Neural cell (in vitro differentiated cells): Measurements from ENCODE around the gene DNAJC8. TPM values are rescaled to one million over a fixed set of nuclear protein-coding genes. Genes with fewer than 3 reads are reported as not detected.
A peak's percentile ranks its signal among the peaks of the same experiment; 100 is the strongest.

Source experiments
- H2AFZ ChIP-seq: fragments of 200-600, 300-800 bp; sonication (generic), shearing (Covaris generic); 2 replicates; pipeline ENCODE4 v1.6.0; 2014; ENCODE audit warnings: low read depth, mild to moderate bottlenecking, antibody characterized with exemption, low read length, moderate library complexity
- H3F3A ChIP-seq: fragments of 200-600 bp; shearing (Covaris generic); 2 replicates; pipeline ENCODE4 v1.6.1; 2016; ENCODE audit warnings: mild to moderate bottlenecking, moderate library complexity, mixed read lengths, antibody characterized with exemption, low read length; ENCODE audit not compliant: insufficient read depth, poor library complexity, severe bottlenecking
- H3K27ac ChIP-seq: fragments of 200-600, 300-800 bp; sonication (generic), shearing (Covaris generic); 2 replicates; pipeline ENCODE4 v1.5.1; 2014; ENCODE audit warnings: mild to moderate bottlenecking, low read length, moderate library complexity
- H3K27me3 ChIP-seq: fragments of 300-800, 200-600 bp; sonication (generic), shearing (Covaris generic); 2 replicates; pipeline ENCODE4 v1.6.0; 2014; ENCODE audit warnings: mild to moderate bottlenecking, low read depth, low read length, moderate library complexity; ENCODE audit not compliant: insufficient read depth
- H3K36me3 ChIP-seq: fragments of 300-800, 200-600 bp; sonication (generic), shearing (Covaris generic); 2 replicates; pipeline ENCODE4 v1.5.1; 2014; ENCODE audit warnings: mild to moderate bottlenecking, antibody characterized with exemption, low read length, moderate library complexity; ENCODE audit not compliant: insufficient read depth
- H3K4me2 ChIP-seq: fragments of 300-800, 200-600 bp; sonication (generic), shearing (Covaris generic); 2 replicates; pipeline ENCODE4 v1.6.0; 2014; ENCODE audit warnings: mild to moderate bottlenecking, low read length
- H3K4me3 ChIP-seq: fragments of 300-800, 200-600 bp; sonication (generic), shearing (Covaris generic); 2 replicates; pipeline ENCODE4 v1.5.1; 2014; ENCODE audit warnings: mild to moderate bottlenecking, low read length, moderate library complexity
- H3K79me2 ChIP-seq: fragments of 200-600 bp; shearing (Covaris generic); replicated peaks from 2 replicates; pipeline ENCODE4 v1.6.0; 2014; ENCODE audit warnings: mild to moderate bottlenecking, low read length, moderate library complexity; ENCODE audit not compliant: insufficient read depth
- H3K9ac ChIP-seq: fragments of 300-800, 200-600 bp; sonication (generic), shearing (Covaris generic); 2 replicates; pipeline ENCODE4 v1.6.1; 2016; ENCODE audit warnings: mild to moderate bottlenecking, low read length, mixed read lengths
- H3K9me2 ChIP-seq: fragments of 200-600 bp; shearing (Covaris generic); 2 replicates; pipeline ENCODE4 v1.6.1; 2016; ENCODE audit warnings: mild to moderate bottlenecking, low read length, mixed read lengths; ENCODE audit not compliant: insufficient read depth
- H3K9me3 ChIP-seq: fragments of 200-600, 300-800 bp; sonication (generic), shearing (Covaris generic); 2 replicates; pipeline ENCODE4 v1.6.1; 2016; ENCODE audit warnings: mild to moderate bottlenecking, mixed run types, low read length, moderate library complexity, mixed read lengths
- H4K20me1 ChIP-seq: fragments of 200-600 bp; shearing (Covaris generic); 2 replicates; pipeline ENCODE4 v1.6.1; 2016; ENCODE audit warnings: mild to moderate bottlenecking, mixed run types; ENCODE audit not compliant: insufficient read depth
- CTCF ChIP-seq: fragments of 450-650 bp; IDR thresholded peaks from 2 replicates; pipeline ENCODE4 v1.5.1; 2014; ENCODE audit warnings: antibody characterized with exemption, mild to moderate bottlenecking, moderate library complexity; ENCODE audit not compliant: poor library complexity, severe bottlenecking
- EP300 ChIP-seq: fragments of 450-650 bp; conservative IDR thresholded peaks from 2 replicates; pipeline ENCODE4 v1.6.1; 2014; ENCODE audit warnings: antibody characterized with exemption, mild to moderate bottlenecking, moderate library complexity; ENCODE audit not compliant: poor library complexity, severe bottlenecking
- EZH2 ChIP-seq: fragments of 200-600, 300-800 bp; shearing (Covaris generic), sonication (generic); IDR thresholded peaks from 2 replicates; pipeline ENCODE4 v1.6.1; 2014; ENCODE audit warnings: antibody characterized with exemption, low read length, borderline replicate concordance, mild to moderate bottlenecking; ENCODE audit not compliant: insufficient read depth, poor library complexity, severe bottlenecking
- MXI1 ChIP-seq: fragments of 450-650 bp; conservative IDR thresholded peaks from 2 replicates; pipeline ENCODE4 v1.6.1; 2014; ENCODE audit warnings: antibody characterized with exemption, mild to moderate bottlenecking; ENCODE audit not compliant: poor library complexity, severe bottlenecking
- POLR2AphosphoS5 ChIP-seq: IDR thresholded peaks from 2 replicates; pipeline ENCODE4 v1.6.1; 2012
- RAD21 ChIP-seq: fragments of 450-650 bp; conservative IDR thresholded peaks from 2 replicates; pipeline ENCODE4 v1.6.1; 2014; ENCODE audit warnings: antibody characterized with exemption, mild to moderate bottlenecking, moderate library complexity
- REST ChIP-seq: IDR thresholded peaks from 2 replicates; pipeline ENCODE4 v1.6.1; 2012; ENCODE audit warnings: borderline replicate concordance
- SMC3 ChIP-seq: fragments of 450-650 bp; conservative IDR thresholded peaks from 2 replicates; pipeline ENCODE4 v1.6.1; 2014; ENCODE audit warnings: antibody characterized with exemption, mild to moderate bottlenecking, moderate library complexity; ENCODE audit not compliant: poor library complexity
- TAF1 ChIP-seq: IDR thresholded peaks from 2 replicates; pipeline ENCODE4 v1.6.1; 2012; ENCODE audit warnings: low read depth
- polyA plus RNA-seq: library from polyadenylated mRNA; depleted of rRNA; stranded (reverse); fragments of >200 nt; gene quantifications from 2 replicates; pipeline ENCODE4 v1.2.3, GENCODE V29; 2014

DNAJC8 gene
- polyA plus RNA-seq, 1 donor from 2014 or later = 184 TPM

- Histone ChIP-seq H3K27ac (peak overlapping the region; percentile 66), H3K4me2 (peak overlapping the region; percentile 44), H3K9me3 (no peaks in the 10 kb centered on the region), H4K20me1 (no peaks in the 10 kb centered on the region), H3K4me3 (peak overlapping the region; percentile 99), H3F3A (no peaks in the 10 kb centered on the region), H3K36me3 (no peaks in the 10 kb centered on the region), H3K27me3 (no peaks in the 10 kb centered on the region), H3K9me2 (no peaks in the 10 kb centered on the region), H3K79me2 (peaks cover 30% of the 10 kb centered on the region), H3K9ac (peak overlapping the region; percentile 86), H2AFZ (peak overlapping the region; percentile 90)
- no peak for TF ChIP-seq POLR2AphosphoS5
- TF ChIP-seq MXI1 = peak; percentile 8
These were observed 27.3 kb upstream of the DNAJC8 start for GRCh38 chr1:28259934-28260802.

- no peaks in the 10 kb centered on the region for H3K9me2 ChIP-seq
- TF ChIP-seq REST (peak; percentile 89), SMC3 (peak; percentile 38), EP300 (no peak), MXI1 (peak; percentile 47), RAD21 (peak; percentile 35), TAF1 (peak; percentile 77), EZH2 (no peak), CTCF (no peak), POLR2AphosphoS5 (peak; percentile 94)
- H3K27me3 ChIP-seq = no peaks in the 10 kb centered on the region
- H3K36me3 ChIP-seq = no peaks in the 10 kb centered on the region
- peaks cover 25% of the 10 kb centered on the region for H3K79me2 ChIP-seq
- H3K4me3 ChIP-seq = peak within 1 kb of the TSS; percentile 99
- H3K9me3 ChIP-seq = no peaks in the 10 kb centered on the region
- H3K4me2 ChIP-seq = peak within 1 kb of the TSS; percentile 44
- no peaks in the 10 kb centered on the region for H3F3A ChIP-seq
- peak within 1 kb of the TSS; percentile 90 for H2AFZ ChIP-seq
- H3K27ac ChIP-seq = peak within 1 kb of the TSS; percentile 66
- H3K9ac ChIP-seq = peak within 1 kb of the TSS; percentile 86
- no peaks in the 10 kb centered on the region for H4K20me1 ChIP-seq
These were observed 26.6 kb upstream of the DNAJC8 start, which contains the start of gene SESN2 for GRCh38 chr1:28259252-28259933. Gene SESN2 (plus strand): TSS chr1:28259518. CDS start chr1:28259848, 330 bp downstream.
